ENCODE data around the gene AHCYL1. TPM values are rescaled to one million over a fixed set of nuclear protein-coding genes. Genes with fewer than 3 reads are reported as not detected.
"Not testable (repeated sequence)": the region's sequence is repeated elsewhere in the genome, so short reads cannot be mapped to it uniquely, and the experiment has no call there.

AHCYL1 gene
- total RNA-seq, 1 experiment from 2014 or later, result 147 TPM

- H3K79me2 ChIP-seq (ENCODE audit: low read depth), result no peaks in the 10 kb centered on the region
- no peak for TF ChIP-seq EZH2 (IDR thresholded peaks at IDR 0.05; ENCODE audit: low read depth)
- TF ChIP-seq CTCF (conservative IDR thresholded peaks at IDR 0.05), result no peak
- no peak overlapping the region for H2AFZ ChIP-seq
- DNase-seq, result no peak
- peaks cover 5% of the 10 kb centered on the region; the same call in 1 of the 2 replicates for H4K20me1 ChIP-seq (ENCODE audit: insufficient read depth)
- no peak overlapping the region for H3K27ac ChIP-seq
- H3K4me3 ChIP-seq, result no peak overlapping the region
- intact Hi-C loops (cut with micrococcal nuclease; ENCODE audit: unreplicated experiment), result no loop called here
- peaks cover 88% of the 10 kb centered on the region for H3K36me3 ChIP-seq (ENCODE audit: low read depth)
- ChIA-PET CTCF (no interaction called here), POLR2A (ENCODE audit: unreplicated experiment) (no interaction called here)
- no TSS peak for BruUV-seq (replicated peaks)
- H3F3A ChIP-seq (ENCODE audit: insufficient read depth, low read depth), result peaks cover 96% of the 10 kb centered on the region
- H3K4me1 ChIP-seq (replicated peaks; ENCODE audit: insufficient read depth), result peaks cover 16% of the 10 kb centered on the region
- no peaks in the 10 kb centered on the region for H3K9me2 ChIP-seq (ENCODE audit: insufficient read depth)
- H3K9me3 ChIP-seq (ENCODE audit: insufficient read depth, low read depth), result no peaks in the 10 kb centered on the region
- H3K27me3 ChIP-seq (ENCODE audit: insufficient read depth, low read depth), result no peaks in the 10 kb centered on the region
- H3K4me2 ChIP-seq, result no peak overlapping the region
These were observed 35.2 kb downstream of the AHCYL1 start for GRCh38 chr1:110019770-110020169.

- no peaks in the 10 kb centered on the region for H3K27me3 ChIP-seq (ENCODE audit: insufficient read depth, low read depth)
- H3K27ac ChIP-seq, result no peak overlapping the region
- TF ChIP-seq EZH2 (IDR thresholded peaks at IDR 0.05; ENCODE audit: low read depth) (no peak), CTCF (conservative IDR thresholded peaks at IDR 0.05) (no peak)
- no peak for DNase-seq
- no peaks in the 10 kb centered on the region for H3K9me3 ChIP-seq (ENCODE audit: insufficient read depth, low read depth)
- H3K79me2 ChIP-seq (ENCODE audit: low read depth), result no peaks in the 10 kb centered on the region
- peaks cover 73% of the 10 kb centered on the region for H3K36me3 ChIP-seq (ENCODE audit: low read depth)
- CTCF ChIA-PET, result no interaction called here
- H3K4me3 ChIP-seq, result no peak overlapping the region
- H3K4me2 ChIP-seq, result no peak overlapping the region
- POLR2A ChIA-PET (ENCODE audit: unreplicated experiment), result no interaction called here
- H4K20me1 ChIP-seq (ENCODE audit: insufficient read depth), result peaks cover 5% of the 10 kb centered on the region; the same call in 1 of the 2 replicates
- intact Hi-C loops (cut with micrococcal nuclease; ENCODE audit: unreplicated experiment), result no loop called here
- H2AFZ ChIP-seq, result no peak overlapping the region
- no TSS peak for BruUV-seq (replicated peaks)
- no peaks in the 10 kb centered on the region for H3K9me2 ChIP-seq (ENCODE audit: insufficient read depth)
- peaks cover 86% of the 10 kb centered on the region for H3F3A ChIP-seq (ENCODE audit: insufficient read depth, low read depth)
- peaks cover 16% of the 10 kb centered on the region for H3K4me1 ChIP-seq (replicated peaks; ENCODE audit: insufficient read depth)
These were observed 36.7 kb downstream of the AHCYL1 start for GRCh38 chr1:110021285-110021684.

GRCh38 chr1:110024613-110025012, 40.0 kb downstream of the AHCYL1 start:
- no peak for DNase-seq
- ChIA-PET CTCF (no interaction called here), POLR2A (ENCODE audit: unreplicated experiment) (interaction anchor here (0.5 kb wide), 1 partner anchor 89 kb away, joined by 3 read pairs; no protein-coding TSS in a partner anchor)
- H3K27me3 ChIP-seq (ENCODE audit: insufficient read depth, low read depth), result no peaks in the 10 kb centered on the region
- H3K9me2 ChIP-seq (ENCODE audit: insufficient read depth), result no peaks in the 10 kb centered on the region
- H4K20me1 ChIP-seq (ENCODE audit: insufficient read depth), result peaks cover 5% of the 10 kb centered on the region; the same call in 1 of the 2 replicates
- H3K79me2 ChIP-seq (ENCODE audit: low read depth), result no peaks in the 10 kb centered on the region
- BruUV-seq (replicated peaks), result no TSS peak
- no peak overlapping the region for H3K27ac ChIP-seq
- H2AFZ ChIP-seq, result no peak overlapping the region
- TF ChIP-seq CTCF (conservative IDR thresholded peaks at IDR 0.05) (no peak), EZH2 (IDR thresholded peaks at IDR 0.05; ENCODE audit: low read depth) (no peak)
- H3K9me3 ChIP-seq (ENCODE audit: insufficient read depth, low read depth), result no peaks in the 10 kb centered on the region
- H3K36me3 ChIP-seq (ENCODE audit: low read depth), result peaks cover 41% of the 10 kb centered on the region
- H3K4me2 ChIP-seq, result no peak overlapping the region
- peaks cover 78% of the 10 kb centered on the region for H3F3A ChIP-seq (ENCODE audit: insufficient read depth, low read depth)
- H3K4me3 ChIP-seq, result no peak overlapping the region
- intact Hi-C loops (cut with micrococcal nuclease; ENCODE audit: unreplicated experiment), result loop anchor here (5.0 kb wide), 1 partner anchor 438 kb away; no protein-coding TSS in a partner anchor
- no peaks in the 10 kb centered on the region for H3K4me1 ChIP-seq (replicated peaks; ENCODE audit: insufficient read depth)

GRCh38 chr1:110030687-110031086, 46.1 kb downstream of the AHCYL1 start:
- peaks cover 12% of the 10 kb centered on the region for H3K79me2 ChIP-seq (ENCODE audit: low read depth)
- H3K36me3 ChIP-seq (ENCODE audit: low read depth); BruUV-seq (replicated peaks); H3K9me3 ChIP-seq (ENCODE audit: insufficient read depth, low read depth); H2AFZ ChIP-seq; H4K20me1 ChIP-seq (ENCODE audit: insufficient read depth); H3K27ac ChIP-seq; H3K27me3 ChIP-seq (ENCODE audit: insufficient read depth, low read depth); DNase-seq; intact Hi-C loops (cut with micrococcal nuclease; ENCODE audit: unreplicated experiment); H3K9me2 ChIP-seq (ENCODE audit: insufficient read depth); H3K4me3 ChIP-seq: not testable (repeated sequence)
- ChIA-PET POLR2A (ENCODE audit: unreplicated experiment) (interaction anchor here (0.5 kb wide), 1 partner anchor 482 kb away, joined by 3 read pairs; the partner anchor contains the start of gene GNAI3), CTCF (interaction anchor here (0.6 to 1.5 kb wide), 2 partner anchors 19 to 430 kb away, joined by 3 to 6 read pairs; no protein-coding TSS in a partner anchor)
- H3F3A ChIP-seq (ENCODE audit: insufficient read depth, low read depth), result peaks cover 26% of the 10 kb centered on the region
- peak overlapping the region; percentile 5; the same call in 1 of the 2 replicates for H3K4me2 ChIP-seq
- H3K4me1 ChIP-seq (replicated peaks; ENCODE audit: insufficient read depth), result peaks cover 17% of the 10 kb centered on the region
